ENCODE data around the gene E2F7. TPM values are rescaled to one million over a fixed set of nuclear protein-coding genes. Genes with fewer than 3 reads are reported as not detected.
A peak's percentile ranks its signal among the peaks of the same experiment; 100 is the strongest.

The E2F7 gene
- polyA plus RNA-seq, 1 of the 3 experiments (the other 2 are of a cell fraction) = 8.8 TPM

DNA sequence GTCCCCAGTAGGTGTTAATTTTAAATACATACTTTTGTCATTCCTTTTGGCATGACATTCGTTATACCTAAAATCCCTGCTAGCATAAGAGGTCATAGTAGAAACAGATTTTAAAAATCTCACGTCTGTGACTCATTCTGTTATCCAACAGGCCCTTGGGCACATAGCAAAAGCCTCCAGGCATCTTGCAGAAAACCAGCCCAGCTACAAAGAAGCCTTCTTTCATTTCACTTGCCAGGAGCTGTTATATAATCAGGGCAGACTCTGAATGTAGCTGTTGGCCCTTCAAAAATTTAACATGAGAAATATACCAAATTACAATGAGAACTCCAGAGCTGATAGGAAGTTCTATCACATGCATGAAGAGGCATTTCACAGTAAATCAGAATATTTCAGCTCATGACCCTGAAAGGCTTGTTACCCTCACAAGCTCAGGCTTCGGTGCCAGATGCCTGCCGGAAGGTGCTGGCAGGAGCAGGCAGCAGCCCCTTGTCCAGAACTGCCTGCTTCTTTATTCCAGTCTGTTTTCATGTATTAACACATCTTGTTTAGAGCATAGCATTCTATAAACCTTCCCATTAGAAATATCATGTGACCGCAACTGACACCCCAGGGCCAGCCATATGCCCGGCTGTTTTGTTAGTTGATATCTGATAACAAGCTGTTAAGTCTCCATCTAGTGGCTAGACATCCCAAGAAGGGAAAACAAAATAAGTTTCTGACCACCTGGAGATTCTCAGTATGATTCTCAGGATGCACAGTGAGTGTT, 17.8 kb downstream of the E2F7 start:
- Histone ChIP-seq H3K9ac (no peak overlapping the region), H3K4me3 (ENCODE audit: low read depth in 2 of 2, low read length in 1 of 2) (no peak overlapping the region), H3K79me2 (ENCODE audit: insufficient read depth) (peaks cover 86% of the 10 kb centered on the region), H3K9me3 (no peaks in the 10 kb centered on the region), H2AFZ (ENCODE audit: low read depth) (no peak overlapping the region), H3K4me2 (no peak overlapping the region), H3K27me3 (ENCODE audit: insufficient read depth) (no peaks in the 10 kb centered on the region), H4K20me1 (ENCODE audit: insufficient read depth) (no peaks in the 10 kb centered on the region), H3K27ac (ENCODE audit: low read depth in 2 of 2, low read length in 1 of 2) (peak overlapping the region in 1 of 2 experiments; percentile 28; a peak in 1 of 4 replicates), H3F3A (replicated peaks; ENCODE audit: insufficient read depth) (peaks cover 14% of the 10 kb centered on the region), H3K9me2 (no peaks in the 10 kb centered on the region), H3K4me1 (ENCODE audit: control insufficient read depth in 1 of 2, insufficient read depth in 2 of 2, low read depth in 1 of 2, low read length in 1 of 2) (peaks cover 0 to 28% of the 10 kb centered on the region in 2 experiments; a peak in 3 of 4 replicates), H3K36me3 (replicated peaks in 1 of 2; ENCODE audit: control insufficient read depth in 1 of 2, insufficient read depth in 2 of 2, low read length in 1 of 2) (peaks cover 53 to 94% of the 10 kb centered on the region in 2 experiments)
- ChIA-PET POLR2A (no interaction called here), CTCF (interaction anchor here (0.6 to 4.8 kb wide), 8 partner anchors 9 to 414 kb away, joined by 3 to 20 read pairs (median 4); no protein-coding TSS in a partner anchor)
- DNase-seq = no peak
- WGBS (ENCODE audit: low lambda C conversion rate) = 85% methylated on average over 6 of the region's 6 CpGs
- TF ChIP-seq, protein P1, sequence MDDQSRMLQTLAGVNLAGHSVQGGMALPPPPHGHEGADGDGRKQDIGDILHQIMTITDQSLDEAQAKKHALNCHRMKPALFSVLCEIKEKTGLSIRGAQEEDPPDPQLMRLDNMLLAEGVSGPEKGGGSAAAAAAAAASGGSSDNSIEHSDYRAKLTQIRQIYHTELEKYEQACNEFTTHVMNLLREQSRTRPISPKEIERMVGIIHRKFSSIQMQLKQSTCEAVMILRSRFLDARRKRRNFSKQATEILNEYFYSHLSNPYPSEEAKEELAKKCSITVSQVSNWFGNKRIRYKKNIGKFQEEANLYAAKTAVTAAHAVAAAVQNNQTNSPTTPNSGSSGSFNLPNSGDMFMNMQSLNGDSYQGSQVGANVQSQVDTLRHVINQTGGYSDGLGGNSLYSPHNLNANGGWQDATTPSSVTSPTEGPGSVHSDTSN (IDR thresholded peaks at IDR 0.05) = no peak
- TF ChIP-seq RAD21 (IDR thresholded peaks at IDR 0.05; ENCODE audit: low read length) = peak; percentile 33; the same call in 1 of the 2 replicates
- no peak for TF ChIP-seq ELF1 (IDR thresholded peaks at IDR 0.05)
- no peak for TF ChIP-seq FOXJ3 (CRISPR knock-in tag; IDR thresholded peaks at IDR 0.05)
- TF ChIP-seq CTCF (IDR thresholded peaks at IDR 0.05) = peak; percentile 29

GRCh38 chr12:77046468-77046867, 18.9 kb downstream of the E2F7 start:
- peaks cover 16% of the 10 kb centered on the region for H3F3A ChIP-seq (replicated peaks; ENCODE audit: insufficient read depth)
- H4K20me1 ChIP-seq (ENCODE audit: insufficient read depth) = no peaks in the 10 kb centered on the region
- no peak overlapping the region for H3K9ac ChIP-seq
- peaks cover 82% of the 10 kb centered on the region for H3K79me2 ChIP-seq (ENCODE audit: insufficient read depth)
- no peak overlapping the region for H3K4me2 ChIP-seq
- H3K36me3 ChIP-seq (replicated peaks in 1 of 2; ENCODE audit: control insufficient read depth in 1 of 2, insufficient read depth in 2 of 2, low read length in 1 of 2) = peaks cover 63 to 94% of the 10 kb centered on the region in 2 experiments
- no peak overlapping the region for H2AFZ ChIP-seq (ENCODE audit: low read depth)
- ChIA-PET POLR2A (no interaction called here), CTCF (interaction anchor here (2.4 to 4.8 kb wide), 2 partner anchors 17 to 36 kb away, joined by 11 to 20 read pairs; no protein-coding TSS in a partner anchor)
- no peaks in the 10 kb centered on the region for H3K27me3 ChIP-seq (ENCODE audit: insufficient read depth)
- DNase-seq = no peak
- H3K9me3 ChIP-seq = no peaks in the 10 kb centered on the region
- H3K27ac ChIP-seq (ENCODE audit: low read depth in 2 of 2, low read length in 1 of 2) = peak overlapping the region in 1 of 2 experiments; percentile 73; a peak in 2 of 4 replicates
- WGBS (ENCODE audit: low lambda C conversion rate) = 91% methylated on average over 5 of the region's 5 CpGs
- H3K9me2 ChIP-seq = no peaks in the 10 kb centered on the region
- H3K4me3 ChIP-seq (ENCODE audit: low read depth in 2 of 2, low read length in 1 of 2) = no peak overlapping the region
- peaks cover 0 to 28% of the 10 kb centered on the region in 2 experiments; a peak in 2 of 4 replicates for H3K4me1 ChIP-seq (ENCODE audit: control insufficient read depth in 1 of 2, insufficient read depth in 2 of 2, low read depth in 1 of 2, low read length in 1 of 2)
- TF ChIP-seq NRF1 (IDR thresholded peaks at IDR 0.05; ENCODE audit: low read depth, low read length) (no peak), FOXM1 (IDR thresholded peaks at IDR 0.05; ENCODE audit: low read depth) (no peak), SMC3 (IDR thresholded peaks at IDR 0.05; ENCODE audit: low read depth, low read length) (no peak), GABPA (IDR thresholded peaks at IDR 0.05; ENCODE audit: low read depth) (no peak), MXI1 (IDR thresholded peaks at IDR 0.05; ENCODE audit: low read depth, low read length) (no peak), TCF12 (IDR thresholded peaks at IDR 0.05) (no peak), GATA2 (CRISPR knock-in tag; IDR thresholded peaks at IDR 0.05) (no peak), MEF2A (IDR thresholded peaks at IDR 0.05; ENCODE audit: borderline replicate concordance, low read depth) (no peak)
- TF ChIP-seq, protein P2, sequence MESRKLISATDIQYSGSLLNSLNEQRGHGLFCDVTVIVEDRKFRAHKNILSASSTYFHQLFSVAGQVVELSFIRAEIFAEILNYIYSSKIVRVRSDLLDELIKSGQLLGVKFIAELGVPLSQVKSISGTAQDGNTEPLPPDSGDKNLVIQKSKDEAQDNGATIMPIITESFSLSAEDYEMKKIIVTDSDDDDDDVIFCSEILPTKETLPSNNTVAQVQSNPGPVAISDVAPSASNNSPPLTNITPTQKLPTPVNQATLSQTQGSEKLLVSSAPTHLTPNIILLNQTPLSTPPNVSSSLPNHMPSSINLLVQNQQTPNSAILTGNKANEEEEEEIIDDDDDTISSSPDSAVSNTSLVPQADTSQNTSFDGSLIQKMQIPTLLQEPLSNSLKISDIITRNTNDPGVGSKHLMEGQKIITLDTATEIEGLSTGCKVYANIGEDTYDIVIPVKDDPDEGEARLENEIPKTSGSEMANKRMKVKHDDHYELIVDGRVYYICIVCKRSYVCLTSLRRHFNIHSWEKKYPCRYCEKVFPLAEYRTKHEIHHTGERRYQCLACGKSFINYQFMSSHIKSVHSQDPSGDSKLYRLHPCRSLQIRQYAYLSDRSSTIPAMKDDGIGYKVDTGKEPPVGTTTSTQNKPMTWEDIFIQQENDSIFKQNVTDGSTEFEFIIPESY (IDR thresholded peaks at IDR 0.05; ENCODE audit: borderline replicate concordance, low read depth) = no peak
- TF ChIP-seq, protein P3, sequence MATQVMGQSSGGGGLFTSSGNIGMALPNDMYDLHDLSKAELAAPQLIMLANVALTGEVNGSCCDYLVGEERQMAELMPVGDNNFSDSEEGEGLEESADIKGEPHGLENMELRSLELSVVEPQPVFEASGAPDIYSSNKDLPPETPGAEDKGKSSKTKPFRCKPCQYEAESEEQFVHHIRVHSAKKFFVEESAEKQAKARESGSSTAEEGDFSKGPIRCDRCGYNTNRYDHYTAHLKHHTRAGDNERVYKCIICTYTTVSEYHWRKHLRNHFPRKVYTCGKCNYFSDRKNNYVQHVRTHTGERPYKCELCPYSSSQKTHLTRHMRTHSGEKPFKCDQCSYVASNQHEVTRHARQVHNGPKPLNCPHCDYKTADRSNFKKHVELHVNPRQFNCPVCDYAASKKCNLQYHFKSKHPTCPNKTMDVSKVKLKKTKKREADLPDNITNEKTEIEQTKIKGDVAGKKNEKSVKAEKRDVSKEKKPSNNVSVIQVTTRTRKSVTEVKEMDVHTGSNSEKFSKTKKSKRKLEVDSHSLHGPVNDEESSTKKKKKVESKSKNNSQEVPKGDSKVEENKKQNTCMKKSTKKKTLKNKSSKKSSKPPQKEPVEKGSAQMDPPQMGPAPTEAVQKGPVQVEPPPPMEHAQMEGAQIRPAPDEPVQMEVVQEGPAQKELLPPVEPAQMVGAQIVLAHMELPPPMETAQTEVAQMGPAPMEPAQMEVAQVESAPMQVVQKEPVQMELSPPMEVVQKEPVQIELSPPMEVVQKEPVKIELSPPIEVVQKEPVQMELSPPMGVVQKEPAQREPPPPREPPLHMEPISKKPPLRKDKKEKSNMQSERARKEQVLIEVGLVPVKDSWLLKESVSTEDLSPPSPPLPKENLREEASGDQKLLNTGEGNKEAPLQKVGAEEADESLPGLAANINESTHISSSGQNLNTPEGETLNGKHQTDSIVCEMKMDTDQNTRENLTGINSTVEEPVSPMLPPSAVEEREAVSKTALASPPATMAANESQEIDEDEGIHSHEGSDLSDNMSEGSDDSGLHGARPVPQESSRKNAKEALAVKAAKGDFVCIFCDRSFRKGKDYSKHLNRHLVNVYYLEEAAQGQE (IDR thresholded peaks at IDR 0.05; ENCODE audit: low read depth, low read length) = no peak
- TF ChIP-seq, protein P4, sequence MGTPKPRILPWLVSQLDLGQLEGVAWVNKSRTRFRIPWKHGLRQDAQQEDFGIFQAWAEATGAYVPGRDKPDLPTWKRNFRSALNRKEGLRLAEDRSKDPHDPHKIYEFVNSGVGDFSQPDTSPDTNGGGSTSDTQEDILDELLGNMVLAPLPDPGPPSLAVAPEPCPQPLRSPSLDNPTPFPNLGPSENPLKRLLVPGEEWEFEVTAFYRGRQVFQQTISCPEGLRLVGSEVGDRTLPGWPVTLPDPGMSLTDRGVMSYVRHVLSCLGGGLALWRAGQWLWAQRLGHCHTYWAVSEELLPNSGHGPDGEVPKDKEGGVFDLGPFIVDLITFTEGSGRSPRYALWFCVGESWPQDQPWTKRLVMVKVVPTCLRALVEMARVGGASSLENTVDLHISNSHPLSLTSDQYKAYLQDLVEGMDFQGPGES (IDR thresholded peaks at IDR 0.05; ENCODE audit: low read depth, low read length) = no peak
- TF ChIP-seq, protein P5, sequence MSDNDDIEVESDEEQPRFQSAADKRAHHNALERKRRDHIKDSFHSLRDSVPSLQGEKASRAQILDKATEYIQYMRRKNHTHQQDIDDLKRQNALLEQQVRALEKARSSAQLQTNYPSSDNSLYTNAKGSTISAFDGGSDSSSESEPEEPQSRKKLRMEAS (IDR thresholded peaks at IDR 0.05; ENCODE audit: low read depth) = no peak

Measured in SK-N-SH (cell line).